IMR-90 (cell line): ENCODE measurements around the gene TBC1D22A.

Source experiments
- CTCF ChIP-seq: conservative IDR thresholded peaks from 2 replicates; pipeline ENCODE4 v1.5.1; 2012; ENCODE audit warnings: mild to moderate bottlenecking, low read depth, low read length, improper control_type of control experiment
- POLR2A ChIP-seq: IDR thresholded peaks from 2 replicates; pipeline ENCODE4 v1.6.1; 2012; ENCODE audit warnings: mild to moderate bottlenecking, low read depth, low read length
- SMC3 ChIP-seq: fragments of 150-350 bp; IDR thresholded peaks from 2 replicates; pipeline ENCODE4 v1.6.1; 2016; ENCODE audit warnings: low read depth, mild to moderate bottlenecking, antibody characterized with exemption, low read length, moderate library complexity

- TF ChIP-seq SMC3 = no peak
- no peak for TF ChIP-seq CTCF
- no peak for TF ChIP-seq POLR2A
Measured at GRCh38 chr22:46857142-46857884, 94.9 kb downstream of the TBC1D22A start.
